OCI-LY7 (cell line): ENCODE data around the gene RAD51B. TPM values are rescaled to one million over a fixed set of nuclear protein-coding genes. Genes with fewer than 3 reads are reported as not detected.

ENCODE experiments used
- BruUV-seq: library from RNA; stranded (reverse); fragments of 400-500 nt; replicated peaks from 2 replicates; lab custom pipeline; 2021; lab: Mats Ljungman, UMichigan
- CTCF ChIA-PET: fragments of 300-600 bp; sonication (Branson Sonifier 250); formaldehyde crosslinking; loops from one replicate; lab custom pipeline; 2022; ENCODE audit warnings: antibody characterized with exemption; ENCODE audit not compliant: unreplicated experiment; lab: Charles Lee
- POLR2A ChIA-PET: fragments of 300-600 bp; sonication (Branson Sonifier 250); formaldehyde crosslinking; loops from one replicate; lab custom pipeline; 2022; ENCODE audit warnings: antibody characterized with exemption; lab: Charles Lee
- DNase-seq: peaks from one replicate; pipeline ENCODE4 v3.0.0-alpha.2; 2015; ENCODE audit warnings: low spot score
- H2AFZ ChIP-seq: fragments of 200-600 bp; sonication (generic), shearing (Covaris generic); 2 replicates; pipeline ENCODE4 v1.6.1; 2014; ENCODE audit warnings: mild to moderate bottlenecking, antibody characterized with exemption, low read length, moderate library complexity
- H3K27ac ChIP-seq: fragments of 200-600 bp; sonication (generic); 2 replicates; pipeline ENCODE4 v1.5.1; 2014; ENCODE audit warnings: mixed run types, low read depth, mild to moderate bottlenecking, moderate library complexity, low read length, inconsistent platforms; ENCODE audit not compliant: poor library complexity, severe bottlenecking
- H3K36me3 ChIP-seq: fragments of 200-600 bp; sonication (generic); 2 replicates; pipeline ENCODE4 v1.6.1; 2014; ENCODE audit warnings: mild to moderate bottlenecking, antibody characterized with exemption, low read length, moderate library complexity, mixed read lengths; ENCODE audit not compliant: insufficient read depth
- H3K4me1 ChIP-seq: fragments of 200-600 bp; sonication (generic); 2 replicates; pipeline ENCODE4 v1.5.1; 2014; ENCODE audit warnings: mild to moderate bottlenecking, low read length; ENCODE audit not compliant: insufficient read depth, poor library complexity, severe bottlenecking
- H3K4me2 ChIP-seq: fragments of 200-600 bp; sonication (generic); 2 replicates; pipeline ENCODE4 v1.6.1; 2014; ENCODE audit warnings: mild to moderate bottlenecking, low read length
- H3K4me3 ChIP-seq: fragments of 200-600 bp; sonication (generic); 2 replicates; pipeline ENCODE4 v1.5.1; 2014; ENCODE audit warnings: mild to moderate bottlenecking, low read depth, low read length; ENCODE audit not compliant: poor library complexity, severe bottlenecking
- H3K79me2 ChIP-seq: fragments of 200-600 bp; sonication (generic); 2 replicates; pipeline ENCODE4 v1.6.1; 2016; ENCODE audit warnings: low read depth, mild to moderate bottlenecking, low read length, moderate library complexity, mixed read lengths; ENCODE audit not compliant: insufficient read depth
- H3K9me2 ChIP-seq: fragments of 200-600 bp; sonication (generic); 2 replicates; pipeline ENCODE4 v1.6.1; 2016; ENCODE audit warnings: mild to moderate bottlenecking, low read length, mixed read lengths; ENCODE audit not compliant: insufficient read depth
- H3K9me3 ChIP-seq: fragments of 200-600 bp; sonication (generic); 2 replicates; pipeline ENCODE4 v1.6.1; 2014; ENCODE audit warnings: mild to moderate bottlenecking, mixed run types, low read length, mixed read lengths
- H4K20me1 ChIP-seq: fragments of 200-600 bp; sonication (generic); 2 replicates; pipeline ENCODE4 v1.6.1; 2014; ENCODE audit warnings: mild to moderate bottlenecking, antibody characterized with exemption, low read length, moderate library complexity, mixed read lengths; ENCODE audit not compliant: insufficient read depth
- EZH2phosphoT487 ChIP-seq: fragments of 200-600 bp; sonication (generic); IDR thresholded peaks from 2 replicates; pipeline ENCODE4 v1.6.1; 2018; ENCODE audit warnings: low read depth, borderline replicate concordance, mild to moderate bottlenecking, mixed run types, antibody characterized with exemption, low read length, moderate library complexity, mixed read lengths
- intact Hi-C: fragments of 100-400 bp; cut with micrococcal nuclease; formaldehyde crosslinking; loops from one replicate; pipeline ENCODE4 v1.10.0; 2022; ENCODE audit not compliant: unreplicated experiment
- total RNA-seq, 2 experiments: library from RNA; depleted of rRNA in 1 of 2; stranded (reverse); fragments of >200 nt in 1 of 2; shearing (Covaris generic) in 1 of 2; gene quantifications; 2 replicates each; pipeline ENCODE4 v1.2.3, GENCODE V29; 2014 to 2022
- TF ChIP-seq, protein P1 (sequence below): fragments of 200-600 bp; sonication (generic); conservative IDR thresholded peaks from 2 replicates; pipeline ENCODE4 v1.5.1; 2014; ENCODE audit warnings: mild to moderate bottlenecking, antibody characterized with exemption, low read length, moderate library complexity, mixed read lengths

RAD51B gene
- total RNA-seq, 2 experiments from 2014 or later: 41.4 to 89.9 TPM

GRCh38 chr14:68230950-68231717 is 411.6 kb downstream of the RAD51B start:
- Histone ChIP-seq H3K4me1 (no peaks in the 10 kb centered on the region), H3K9me3 (no peaks in the 10 kb centered on the region), H2AFZ (no peak overlapping the region), H3K79me2 (no peaks in the 10 kb centered on the region), H3K36me3 (no peaks in the 10 kb centered on the region), H3K4me2 (no peak overlapping the region), H3K27ac (no peak overlapping the region), H4K20me1 (no peaks in the 10 kb centered on the region), H3K9me2 (no peaks in the 10 kb centered on the region), H3K4me3 (no peak overlapping the region)
- DNase-seq: no peak
- ChIA-PET CTCF (no interaction called here), POLR2A (interaction anchor here (0.5 kb wide), 1 partner anchor 65 kb away, joined by 4 read pairs; no protein-coding TSS in a partner anchor)
- TF ChIP-seq EZH2phosphoT487: no peak
- TF ChIP-seq, protein P1, sequence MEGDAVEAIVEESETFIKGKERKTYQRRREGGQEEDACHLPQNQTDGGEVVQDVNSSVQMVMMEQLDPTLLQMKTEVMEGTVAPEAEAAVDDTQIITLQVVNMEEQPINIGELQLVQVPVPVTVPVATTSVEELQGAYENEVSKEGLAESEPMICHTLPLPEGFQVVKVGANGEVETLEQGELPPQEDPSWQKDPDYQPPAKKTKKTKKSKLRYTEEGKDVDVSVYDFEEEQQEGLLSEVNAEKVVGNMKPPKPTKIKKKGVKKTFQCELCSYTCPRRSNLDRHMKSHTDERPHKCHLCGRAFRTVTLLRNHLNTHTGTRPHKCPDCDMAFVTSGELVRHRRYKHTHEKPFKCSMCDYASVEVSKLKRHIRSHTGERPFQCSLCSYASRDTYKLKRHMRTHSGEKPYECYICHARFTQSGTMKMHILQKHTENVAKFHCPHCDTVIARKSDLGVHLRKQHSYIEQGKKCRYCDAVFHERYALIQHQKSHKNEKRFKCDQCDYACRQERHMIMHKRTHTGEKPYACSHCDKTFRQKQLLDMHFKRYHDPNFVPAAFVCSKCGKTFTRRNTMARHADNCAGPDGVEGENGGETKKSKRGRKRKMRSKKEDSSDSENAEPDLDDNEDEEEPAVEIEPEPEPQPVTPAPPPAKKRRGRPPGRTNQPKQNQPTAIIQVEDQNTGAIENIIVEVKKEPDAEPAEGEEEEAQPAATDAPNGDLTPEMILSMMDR: no peak
- intact Hi-C loops: no loop called here
- BruUV-seq: no TSS peak

DNA sequence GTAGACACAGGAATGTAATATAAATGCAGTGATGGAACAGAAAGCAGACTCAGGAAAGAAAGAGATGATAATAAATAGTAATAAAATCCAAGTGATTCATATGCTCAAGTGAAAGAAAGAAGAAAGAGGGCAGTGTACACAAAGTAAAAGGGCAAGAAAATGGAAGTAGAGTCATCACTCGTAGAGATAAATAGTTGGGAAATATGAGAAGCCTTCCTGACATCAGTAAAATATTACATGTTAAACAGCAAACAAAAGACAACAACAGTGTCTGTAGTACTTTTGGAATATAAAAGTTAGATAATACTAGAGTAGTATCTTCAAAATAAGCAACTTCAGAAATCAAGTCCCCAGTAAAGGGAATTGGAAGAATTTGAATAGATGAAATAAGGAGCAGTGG is 412.3 kb downstream of the RAD51B start:
- H3K27ac ChIP-seq: no peak overlapping the region
- DNase-seq: no peak
- no peak overlapping the region for H2AFZ ChIP-seq
- no peaks in the 10 kb centered on the region for H4K20me1 ChIP-seq
- H3K9me2 ChIP-seq: no peaks in the 10 kb centered on the region
- no peaks in the 10 kb centered on the region for H3K36me3 ChIP-seq
- H3K9me3 ChIP-seq: no peaks in the 10 kb centered on the region
- TF ChIP-seq, protein P1: no peak
- TF ChIP-seq EZH2phosphoT487: no peak
- no peaks in the 10 kb centered on the region for H3K79me2 ChIP-seq
- ChIA-PET CTCF (no interaction called here), POLR2A (interaction anchor here (1.3 kb wide), 1 partner anchor 9 kb away, joined by 3 read pairs; no protein-coding TSS in a partner anchor)
- H3K4me3 ChIP-seq: no peak overlapping the region
- no TSS peak for BruUV-seq
- no peaks in the 10 kb centered on the region for H3K4me1 ChIP-seq
- H3K4me2 ChIP-seq: no peak overlapping the region
- intact Hi-C loops: no loop called here
